Transverse colon (tissue), 4 donors: ENCODE data around the gene MXD4.

ENCODE experiments used
- CTCF ChIP-seq, 5 experiments: fragments of 200-600 bp in 3 of 5; fragments of 450-650 bp in 2 of 5; sonication (generic) in 3 of 5; IDR thresholded peaks; 1 replicate in 2 of 5; 2 replicates in 3 of 5; pipeline ENCODE4 v1.5.1; 2016 to 2017; ENCODE audit warnings: antibody characterized with exemption in 5 of 5, inconsistent platforms in 3 of 5, mild to moderate bottlenecking in 2 of 5, moderate library complexity in 1 of 5
- EP300 ChIP-seq: sonication (generic); formaldehyde crosslinking; IDR thresholded peaks from one replicate; pipeline ENCODE4 v1.6.1; 2017; ENCODE audit warnings: antibody characterized with exemption, low read depth
- POLR2A ChIP-seq: fragments of 450-650 bp; IDR thresholded peaks from one replicate; pipeline ENCODE4 v1.6.1; 2016; ENCODE audit warnings: antibody characterized with exemption, mild to moderate bottlenecking, moderate library complexity
- POLR2AphosphoS5 ChIP-seq, 3 donors: sonication (generic); formaldehyde crosslinking; IDR thresholded peaks; one replicate each; pipeline ENCODE4 v1.6.1; 2016; ENCODE audit warnings: antibody characterized with exemption in 3 of 3

GRCh38 chr4:2290488-2290887 lies 28.6 kb upstream of the MXD4 start:
- TF ChIP-seq CTCF (IDR thresholded peaks at IDR 0.05) (no peak), EP300 (no peak), POLR2AphosphoS5 (IDR thresholded peaks at IDR 0.05) (no peak), POLR2A (no peak)
